T-cell (primary cell): Measurements from ENCODE around the gene PPP2R3B. TPM values are rescaled to one million over a fixed set of nuclear protein-coding genes. Genes with fewer than 3 reads are reported as not detected.
A peak's percentile ranks its signal among the peaks of the same experiment; 100 is the strongest.

Experiments
- ATAC-seq, 4 experiments: fragments of 200-7000 bp in 3 of 4; fragments of 150-1000 bp in 1 of 4; cut with Tn5 transposase; replicated peaks in 1 of 4; 1 replicate in 3 of 4; 2 replicates in 1 of 4; pipeline ENCODE4 v1.10.0; 2021; ENCODE audit warnings: moderate library complexity in 3 of 4, mild to moderate bottlenecking in 2 of 4, moderate number of reproducible peaks in 1 of 4
- CTCF ChIA-PET, 2 donors: fragments of 300-600 bp; sonication (Branson Sonifier 250); formaldehyde crosslinking; loops; one replicate each; lab custom pipeline; 2022; ENCODE audit warnings: antibody characterized with exemption in 2 of 2; lab: Charles Lee
- POLR2A ChIA-PET, 2 donors: fragments of 300-600 bp; sonication (Branson Sonifier 250); formaldehyde crosslinking; loops; one replicate each; lab custom pipeline; 2022; ENCODE audit warnings: antibody characterized with exemption in 2 of 2; lab: Charles Lee
- DNase-seq, 35 experiments: peaks; one replicate each; pipeline versions ENCODE4 v3.0.0 to v3.0.0-alpha.2; 2013 to 2023
- H3K27ac ChIP-seq: one replicate; pipeline ENCODE4 v1.5.1; 2013; ENCODE audit warnings: low read length
- H3K27me3 ChIP-seq, 2 experiments: replicated peaks in 1 of 2; 1 replicate in 1 of 2; 2 replicates in 1 of 2; pipeline versions ENCODE4 v1.6.1 to v1.7.0; 2013; ENCODE audit warnings: low read length in 1 of 2, mixed read lengths in 1 of 2; ENCODE audit not compliant: control insufficient read depth in 2 of 2, insufficient read depth in 2 of 2; ENCODE audit errors: extremely low read depth in 1 of 2
- H3K36me3 ChIP-seq, 2 donors: 1 replicate in 1 of 2; 2 replicates in 1 of 2; pipeline versions ENCODE4 v1.6.1 to v1.7.0; 2013; ENCODE audit warnings: low read length in 1 of 2; ENCODE audit not compliant: control insufficient read depth in 2 of 2, insufficient read depth in 1 of 2; ENCODE audit errors: extremely low read depth in 1 of 2
- H3K4me1 ChIP-seq, 2 experiments: 1 replicate in 1 of 2; 2 replicates in 1 of 2; pipeline versions ENCODE4 v1.6.1 to v1.7.0; 2013; ENCODE audit warnings: low read length in 2 of 2, mixed read lengths in 1 of 2; ENCODE audit not compliant: insufficient read depth in 2 of 2, control insufficient read depth in 1 of 2; ENCODE audit errors: extremely low read depth in 1 of 2
- H3K4me3 ChIP-seq, 2 donors: 1 replicate in 1 of 2; 2 replicates in 1 of 2; pipeline versions ENCODE4 v1.5.1 to v1.7.0; 2013; ENCODE audit warnings: mild to moderate bottlenecking in 2 of 2, low read length in 1 of 2, moderate library complexity in 1 of 2; ENCODE audit not compliant: control insufficient read depth in 1 of 2; ENCODE audit errors: extremely low read depth in 1 of 2
- H3K9me3 ChIP-seq: 2 replicates; pipeline ENCODE4 v1.7.0; 2013
- H3K27ac Mint-ChIP-seq, 2 donors: one replicate each; pipeline ENCODE4 v1.8.0; 2020 to 2021; ENCODE audit warnings: mild to moderate bottlenecking in 2 of 2, mixed read lengths in 2 of 2
- H3K27me3 Mint-ChIP-seq, 2 donors: one replicate each; pipeline ENCODE4 v1.8.0; 2021 to 2022; ENCODE audit warnings: mixed read lengths in 2 of 2
- H3K36me3 Mint-ChIP-seq: one replicate; pipeline ENCODE4 v1.8.0; 2021; ENCODE audit warnings: mixed read lengths
- H3K4me1 Mint-ChIP-seq, 3 donors: one replicate each; pipeline ENCODE4 v1.8.0; 2020 to 2022; ENCODE audit warnings: mixed read lengths in 3 of 3, mild to moderate bottlenecking in 1 of 3
- H3K4me3 Mint-ChIP-seq, 3 donors: one replicate each; pipeline ENCODE4 v1.8.0; 2020 to 2022; ENCODE audit warnings: mild to moderate bottlenecking in 3 of 3, mixed read lengths in 3 of 3, moderate library complexity in 3 of 3
- H3K9me3 Mint-ChIP-seq, 3 donors: one replicate each; pipeline ENCODE4 v1.8.0; 2020 to 2022; ENCODE audit warnings: mixed read lengths in 3 of 3
- WGBS: methylation state at CpG from one replicate; pipeline ENCODE4 v1.1.5; 2013; ENCODE audit warnings: missing lambda C conversion rate; ENCODE audit not compliant: insufficient coverage; 5-methylcytosine and 5-hydroxymethylcytosine counted together
- total RNA-seq, 35 experiments: library from RNA in 6 of 35; stranded (reverse) in 6 of 35; fragments of 120-200 nt in 1 of 35; gene quantifications; one replicate each; pipeline versions ENCODE4 v1.2.1 to v1.2.4 and lab custom pipeline; 2013 to 2026

The PPP2R3B gene
- total RNA-seq, 5 donors from 2014 or later (not counting 1 experiment from before 2014, with no cell fraction given): 30.5 to 56.5 (median 46.6) TPM

- no peak overlapping the region for H3K27ac Mint-ChIP-seq
- H3K4me3 ChIP-seq: no peak overlapping the region
Measured at GRCh38 chrX:341541-342101, 45.1 kb downstream of the PPP2R3B start.

GRCh38 chrX:340641-341423, 45.9 kb downstream of the PPP2R3B start:
- H3K4me1 Mint-ChIP-seq: no peaks in the 10 kb centered on the region
- no peak overlapping the region for H3K4me3 Mint-ChIP-seq
- no peak overlapping the region for H3K27ac Mint-ChIP-seq
- H3K9me3 ChIP-seq: no peaks in the 10 kb centered on the region
- no peaks in the 10 kb centered on the region for H3K27me3 Mint-ChIP-seq
- H3K36me3 ChIP-seq: peaks cover 12 to 16% of the 10 kb centered on the region in 2 donors
- ChIA-PET CTCF (no interaction called here), POLR2A (no interaction called here)
- DNase-seq (no peak), ATAC-seq (no peak)
- no peaks in the 10 kb centered on the region for H3K27me3 ChIP-seq
- no peak overlapping the region for H3K27ac ChIP-seq
- no peak overlapping the region for H3K4me3 ChIP-seq
- no peaks in the 10 kb centered on the region for H3K9me3 Mint-ChIP-seq
- H3K36me3 Mint-ChIP-seq: peaks cover 29% of the 10 kb centered on the region
- peaks cover 0 to 4% of the 10 kb centered on the region in 2 experiments for H3K4me1 ChIP-seq
- 95% methylated on average over 31 of the region's 52 CpGs for WGBS

More at GRCh38 chrX:341541-342101, 45.1 kb downstream of the PPP2R3B start:
- H3K4me1 ChIP-seq: peaks cover 0 to 4% of the 10 kb centered on the region in 2 experiments
- Mint-ChIP-seq H3K27me3 (no peaks in the 10 kb centered on the region), H3K4me3 (no peak overlapping the region), H3K9me3 (no peaks in the 10 kb centered on the region), H3K4me1 (no peaks in the 10 kb centered on the region), H3K36me3 (peaks cover 23% of the 10 kb centered on the region)
- peaks cover 8 to 14% of the 10 kb centered on the region in 2 donors for H3K36me3 ChIP-seq
- no peak overlapping the region for H3K27ac ChIP-seq
- ATAC-seq (no peak), DNase-seq (no peak)
- over 99% methylated on average over 23 of the region's 36 CpGs for WGBS
- no peaks in the 10 kb centered on the region for H3K9me3 ChIP-seq
- no peaks in the 10 kb centered on the region for H3K27me3 ChIP-seq
- POLR2A ChIA-PET: no interaction called here
- CTCF ChIA-PET: no interaction called here

GRCh38 chrX:340121-340520, 46.6 kb downstream of the PPP2R3B start:
- Histone ChIP-seq H3K36me3 (peaks cover 12 to 14% of the 10 kb centered on the region in 2 donors), H3K4me3 (no peak overlapping the region), H3K4me1 (peaks cover 0 to 4% of the 10 kb centered on the region in 2 experiments), H3K27ac (no peak overlapping the region), H3K27me3 (no peaks in the 10 kb centered on the region), H3K9me3 (no peaks in the 10 kb centered on the region)
- Mint-ChIP-seq H3K27ac (no peak overlapping the region), H3K4me3 (no peak overlapping the region), H3K27me3 (no peaks in the 10 kb centered on the region), H3K9me3 (no peaks in the 10 kb centered on the region), H3K36me3 (peaks cover 32% of the 10 kb centered on the region), H3K4me1 (no peaks in the 10 kb centered on the region)
- CTCF ChIA-PET: no interaction called here
- DNase-seq (no peak), ATAC-seq (no peak)
- WGBS: 80% methylated on average over 9 of the region's 24 CpGs
- POLR2A ChIA-PET: no interaction called here

DNA sequence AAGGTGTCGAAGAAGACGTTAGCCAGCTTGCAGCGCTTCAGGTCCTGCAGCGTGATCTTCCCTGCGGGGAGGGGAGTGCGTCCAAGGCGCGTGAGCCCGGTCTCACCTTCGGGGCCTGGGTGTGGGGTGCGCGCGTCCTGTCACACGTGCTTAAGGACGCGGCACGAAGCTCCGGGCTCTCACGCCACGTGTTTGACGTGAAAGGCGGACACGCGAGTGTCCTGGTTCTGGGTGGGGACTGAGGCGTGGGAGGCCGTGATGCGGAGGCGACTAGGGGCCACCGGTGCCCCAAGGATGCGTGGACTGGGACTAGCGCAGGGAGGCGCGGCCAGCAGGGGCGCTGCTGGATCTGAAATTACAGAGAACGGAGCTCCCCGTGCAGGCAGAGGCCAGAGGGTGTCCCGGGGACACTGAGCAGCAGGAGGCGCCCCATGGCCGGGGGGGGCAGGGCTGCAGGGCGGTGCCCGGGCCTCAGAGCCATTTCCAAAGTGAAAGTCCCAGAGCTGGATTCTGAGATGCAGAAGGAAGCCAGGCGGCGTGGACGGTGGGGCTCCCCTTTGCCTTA, 47.8 kb downstream of the PPP2R3B start:
- Histone ChIP-seq H3K27ac (no peak overlapping the region), H3K36me3 (peaks cover 10 to 12% of the 10 kb centered on the region in 2 donors), H3K27me3 (no peaks in the 10 kb centered on the region), H3K4me1 (peaks cover 0 to 4% of the 10 kb centered on the region in 2 experiments), H3K9me3 (no peaks in the 10 kb centered on the region), H3K4me3 (no peak overlapping the region)
- POLR2A ChIA-PET: no interaction called here
- H3K27me3 Mint-ChIP-seq: no peaks in the 10 kb centered on the region
- no peaks in the 10 kb centered on the region for H3K9me3 Mint-ChIP-seq
- peaks cover 31% of the 10 kb centered on the region for H3K36me3 Mint-ChIP-seq
- no peak overlapping the region for H3K27ac Mint-ChIP-seq
- 98% methylated on average over 39 of the region's 44 CpGs for WGBS
- H3K4me3 Mint-ChIP-seq: no peak overlapping the region
- CTCF ChIA-PET: no interaction called here
- DNase-seq (peak in 2 of 35 experiments; percentile 21 to 33), ATAC-seq (peak in 1 of 4 experiments; percentile 20)
- H3K4me1 Mint-ChIP-seq: no peaks in the 10 kb centered on the region

DNA sequence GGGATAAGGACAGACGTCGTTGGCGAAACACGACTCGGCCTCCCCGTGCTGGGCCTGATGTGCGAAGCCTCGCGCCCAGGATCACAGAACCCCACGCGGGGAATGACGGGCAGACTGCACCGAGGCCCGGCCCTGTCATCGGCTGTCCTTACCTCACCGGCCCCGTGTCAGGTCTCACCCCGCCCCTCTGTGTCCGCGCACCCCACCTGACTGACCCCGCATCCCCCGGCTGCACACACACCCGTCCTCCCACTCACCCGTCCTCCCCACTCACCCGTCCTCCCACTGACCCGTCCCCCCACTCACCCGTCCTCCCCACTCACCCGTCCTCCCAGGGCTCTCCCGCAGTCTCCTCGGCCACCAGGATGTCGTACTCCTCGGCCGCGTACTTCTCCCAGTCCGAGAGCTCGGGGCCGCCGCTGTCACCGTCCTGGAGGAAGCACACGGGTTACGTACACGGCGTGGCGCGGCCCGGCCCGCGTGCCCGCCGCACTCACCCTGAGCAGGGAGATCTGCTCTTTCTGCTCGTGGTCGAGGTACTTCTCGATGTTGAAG, 48.3 kb downstream of the PPP2R3B start:
- Histone ChIP-seq H3K27ac (no peak overlapping the region), H3K9me3 (no peaks in the 10 kb centered on the region), H3K27me3 (no peaks in the 10 kb centered on the region), H3K36me3 (peaks cover 12 to 13% of the 10 kb centered on the region in 2 donors), H3K4me1 (peaks cover 0 to 4% of the 10 kb centered on the region in 2 experiments), H3K4me3 (no peak overlapping the region)
- ATAC-seq: no peak
- DNase-seq: no peak
- ChIA-PET CTCF (no interaction called here), POLR2A (no interaction called here)
- H3K27ac Mint-ChIP-seq: no peak overlapping the region
- H3K4me1 Mint-ChIP-seq: no peaks in the 10 kb centered on the region
- no peaks in the 10 kb centered on the region for H3K9me3 Mint-ChIP-seq
- 93% methylated on average over 39 of the region's 53 CpGs for WGBS
- H3K36me3 Mint-ChIP-seq: peaks cover 31% of the 10 kb centered on the region
- no peak overlapping the region for H3K4me3 Mint-ChIP-seq
- H3K27me3 Mint-ChIP-seq: no peaks in the 10 kb centered on the region

- no peaks in the 10 kb centered on the region for H3K9me3 Mint-ChIP-seq
- no peak for DNase-seq
- no peaks in the 10 kb centered on the region for H3K27me3 Mint-ChIP-seq
- ATAC-seq: no peak
- POLR2A ChIA-PET: no interaction called here
- Histone ChIP-seq H3K4me1 (peaks cover 0 to 4% of the 10 kb centered on the region in 2 experiments), H3K36me3 (peaks cover 12 to 13% of the 10 kb centered on the region in 2 donors), H3K27ac (no peak overlapping the region), H3K9me3 (no peaks in the 10 kb centered on the region), H3K27me3 (peaks cover 0 to 3% of the 10 kb centered on the region in 2 experiments), H3K4me3 (no peak overlapping the region)
- CTCF ChIA-PET: no interaction called here
- no peak overlapping the region for H3K27ac Mint-ChIP-seq
- H3K36me3 Mint-ChIP-seq: peaks cover 31% of the 10 kb centered on the region
- no peaks in the 10 kb centered on the region for H3K4me1 Mint-ChIP-seq
- H3K4me3 Mint-ChIP-seq: no peak overlapping the region
- 88% methylated on average over 32 of the region's 38 CpGs for WGBS
Measured at GRCh38 chrX:337331-337831, 49.3 kb downstream of the PPP2R3B start.
